WTC11 (cell line): ENCODE results near the gene HIF3A. TPM values are rescaled to one million over a fixed set of nuclear protein-coding genes. Genes with fewer than 3 reads are reported as not detected.

Experiments used
- ATAC-seq: fragments of 200-7000 bp; cut with Tn5 transposase; 2 replicates; pipeline ENCODE4 v1.10.0; 2021; ENCODE audit warnings: mild to moderate bottlenecking, moderate library complexity
- CTCF ChIA-PET: fragments of 300-600 bp; sonication (Branson Sonifier 250); formaldehyde crosslinking; loops from one replicate; lab custom pipeline; 2021; ENCODE audit warnings: antibody characterized with exemption; lab: Charles Lee
- POLR2A ChIA-PET: fragments of 350-600 bp; sonication (Branson Sonifier 250); formaldehyde crosslinking; loops from one replicate; lab custom pipeline; 2021; ENCODE audit warnings: antibody characterized with exemption; lab: Charles Lee
- DNase-seq: peaks from one replicate; pipeline ENCODE4 v3.0.0; 2021; ENCODE audit warnings: low spot score
- H3K27ac Mint-ChIP-seq: 2 replicates; pipeline ENCODE4 v1.8.0; 2021; ENCODE audit warnings: mixed read lengths
- H3K27me3 Mint-ChIP-seq: 2 replicates; pipeline ENCODE4 v1.8.0; 2021; ENCODE audit warnings: low read depth, mild to moderate bottlenecking, moderate library complexity, mixed read lengths
- H3K36me3 Mint-ChIP-seq: 2 replicates; pipeline ENCODE4 v1.8.0; 2021; ENCODE audit warnings: mixed read lengths
- H3K4me1 Mint-ChIP-seq: 2 replicates; pipeline ENCODE4 v1.8.0; 2022; ENCODE audit warnings: mixed read lengths
- H3K4me3 Mint-ChIP-seq: 2 replicates; pipeline ENCODE4 v1.8.0; 2021; ENCODE audit warnings: mild to moderate bottlenecking, moderate library complexity, mixed read lengths
- H3K9me3 Mint-ChIP-seq: 2 replicates; pipeline ENCODE4 v1.8.0; 2021; ENCODE audit warnings: mixed read lengths
- CREM ChIP-seq: sonication (generic); formaldehyde crosslinking; IDR thresholded peaks from 2 replicates; pipeline ENCODE4 v1.8.1; 2022; ENCODE audit warnings: mild to moderate bottlenecking, missing genetic modification reagents, moderate library complexity
- EMX1 ChIP-seq: fragments of 250-450 bp; sonication (Bioruptor Pico); IDR thresholded peaks from 2 replicates; pipeline ENCODE4 v1.8.0; 2021; ENCODE audit warnings: mild to moderate bottlenecking
- ETV6 ChIP-seq: sonication (generic); formaldehyde crosslinking; IDR thresholded peaks from 2 replicates; pipeline ENCODE4 v1.8.1; 2022; ENCODE audit warnings: mild to moderate bottlenecking, missing genetic modification reagents
- FOXP1 ChIP-seq: sonication (generic); formaldehyde crosslinking; IDR thresholded peaks from 2 replicates; pipeline ENCODE4 v1.8.0; 2022; ENCODE audit warnings: missing genetic modification reagents, mild to moderate bottlenecking, moderate library complexity, borderline replicate concordance
- TEAD1 ChIP-seq: sonication (generic); formaldehyde crosslinking; IDR thresholded peaks from 2 replicates; pipeline ENCODE4 v1.8.0; 2022; ENCODE audit warnings: mild to moderate bottlenecking, missing genetic modification reagents
- TEAD4 ChIP-seq: sonication (generic); formaldehyde crosslinking; IDR thresholded peaks from 2 replicates; pipeline ENCODE4 v1.8.0; 2022; ENCODE audit warnings: mild to moderate bottlenecking, missing genetic modification reagents
- ZBTB21 ChIP-seq: sonication (generic); formaldehyde crosslinking; IDR thresholded peaks from 2 replicates; pipeline ENCODE4 v1.8.1; 2023; ENCODE audit warnings: mild to moderate bottlenecking, missing genetic modification reagents, borderline replicate concordance
- ZNF423 ChIP-seq: fragments of 250-450 bp; sonication (Bioruptor Pico); IDR thresholded peaks from 2 replicates; pipeline ENCODE4 v2.1.2; 2022; ENCODE audit warnings: mild to moderate bottlenecking, moderate library complexity
- total RNA-seq: library from RNA; stranded (reverse); gene quantifications from 3 replicates; pipeline ENCODE4 v1.2.3, GENCODE V29; 2021
- TF ChIP-seq, protein P1 (sequence below): sonication (generic); formaldehyde crosslinking; IDR thresholded peaks from 2 replicates; pipeline ENCODE4 v1.8.0; 2022; ENCODE audit warnings: mild to moderate bottlenecking, missing genetic modification reagents
- TF ChIP-seq, protein P2 (sequence below): sonication (generic); formaldehyde crosslinking; IDR thresholded peaks from 2 replicates; pipeline ENCODE4 v1.8.0; 2023; ENCODE audit warnings: mild to moderate bottlenecking, missing genetic modification reagents
- TF ChIP-seq, protein P3 (sequence below): sonication (generic); formaldehyde crosslinking; IDR thresholded peaks from 2 replicates; pipeline ENCODE4 v1.8.1; 2022; ENCODE audit warnings: low read depth, missing genetic modification reagents, borderline replicate concordance
- TF ChIP-seq, protein P4 (sequence below): fragments of 250-450 bp; sonication (Bioruptor Pico); IDR thresholded peaks from 2 replicates; pipeline ENCODE4 v1.9.0; 2021; ENCODE audit warnings: moderate library complexity, mild to moderate bottlenecking, inconsistent platforms, borderline replicate concordance
- TF ChIP-seq, protein P5 (sequence below): fragments of 200-600 bp; IDR thresholded peaks from 2 replicates; pipeline ENCODE4 v1.8.0; 2022; ENCODE audit warnings: antibody characterized with exemption
- TF ChIP-seq, protein P6 (sequence below): sonication (generic); formaldehyde crosslinking; IDR thresholded peaks from 2 replicates; pipeline ENCODE4 v1.8.0; 2022; ENCODE audit warnings: missing genetic modification reagents
- TF ChIP-seq, protein P7 (sequence below): sonication (generic); formaldehyde crosslinking; IDR thresholded peaks from 2 replicates; pipeline ENCODE4 v1.8.1; 2022; ENCODE audit warnings: low read depth, mild to moderate bottlenecking, moderate library complexity, missing genetic modification reagents, borderline replicate concordance

The HIF3A gene
- total RNA-seq, 1 experiment from 2014 or later, result 31.8 TPM

DNA sequence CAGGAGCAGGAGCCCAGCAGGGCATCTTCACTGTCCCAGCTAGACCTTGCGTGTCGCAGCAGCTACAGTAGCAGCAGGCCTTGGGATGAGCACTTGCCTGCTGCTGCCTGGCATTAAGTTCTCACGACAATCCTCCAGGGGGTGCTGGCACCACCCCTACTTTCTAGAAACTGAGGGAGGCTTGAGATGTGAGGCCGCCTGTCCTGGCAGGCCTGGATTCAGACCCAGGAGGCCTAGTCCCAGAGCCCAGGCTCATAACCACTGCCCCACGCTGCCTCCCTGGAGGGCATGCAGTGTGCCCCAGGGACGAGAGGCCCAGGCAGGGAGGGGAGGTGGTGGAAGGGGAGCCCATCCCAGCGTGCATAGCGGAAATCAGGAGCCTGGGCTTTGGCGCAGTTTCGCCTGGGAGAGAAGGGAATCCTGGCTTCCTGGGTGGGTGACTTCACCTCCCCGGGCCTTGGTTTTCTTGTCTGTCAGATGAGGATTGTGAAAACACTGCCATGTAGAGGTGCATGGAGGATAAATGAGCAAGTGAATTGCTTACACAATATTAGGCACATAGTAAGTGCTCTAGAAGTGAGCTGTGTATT, 76.2 kb downstream of the HIF3A start:
- DNase-seq, result peak; percentile 54

DNA sequence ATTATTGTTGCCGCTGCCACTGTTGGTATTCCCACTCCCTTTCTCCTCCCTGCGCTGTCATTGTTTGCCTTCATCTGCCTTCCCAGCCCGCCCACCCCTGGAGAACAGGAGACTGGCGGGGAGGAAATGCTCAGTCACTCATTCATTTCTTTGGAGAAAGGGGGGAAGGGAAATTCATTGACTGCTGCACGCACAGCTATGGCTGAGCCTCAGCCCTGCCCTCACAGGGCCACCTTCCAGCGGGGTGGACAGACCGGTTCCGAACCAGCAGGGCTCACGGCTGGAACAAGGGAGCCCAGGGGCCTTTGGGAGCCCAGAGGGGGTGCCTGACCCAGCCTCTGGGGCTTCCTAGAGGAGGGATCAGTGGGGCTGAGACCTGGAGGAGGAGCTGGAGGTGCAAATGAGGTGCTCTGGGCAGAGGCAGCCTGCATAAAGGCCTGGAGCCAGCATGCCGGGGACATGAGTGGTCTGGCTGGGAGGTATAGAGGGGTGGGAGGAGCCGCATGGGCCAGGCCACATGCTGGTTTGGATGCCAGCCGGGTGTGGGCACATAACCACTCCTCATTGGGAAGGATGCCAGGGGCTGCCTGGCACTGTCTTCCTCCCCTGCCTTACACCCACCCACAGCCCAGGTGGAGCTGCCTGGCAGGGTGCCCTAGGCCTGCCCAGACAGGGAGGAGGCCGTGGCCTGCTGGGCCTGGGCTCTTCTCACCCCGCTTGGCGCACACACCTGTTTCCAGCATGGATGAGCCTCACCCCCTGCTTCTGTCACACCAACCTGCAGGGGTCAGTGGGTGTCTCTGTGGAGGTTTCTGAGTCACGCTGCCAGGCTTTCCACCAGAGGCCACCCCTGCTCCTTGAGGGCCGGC, 76.9 kb downstream of the HIF3A start:
- peak overlapping the region; percentile 97 for H3K27ac Mint-ChIP-seq
- no peaks in the 10 kb centered on the region for H3K9me3 Mint-ChIP-seq
- DNase-seq, result peak; percentile 61
- ChIA-PET CTCF (interaction anchor here (0.6 to 3.8 kb wide), 21 partner anchors 10 to 345 kb away, joined by 3 to 35 read pairs (median 4); partner anchors contain the start of gene PPP5C), POLR2A (no interaction called here)
- H3K4me1 Mint-ChIP-seq, result peaks cover 39% of the 10 kb centered on the region
- H3K36me3 Mint-ChIP-seq, result peaks cover 38% of the 10 kb centered on the region
- peak; percentile 86 for ATAC-seq
- H3K4me3 Mint-ChIP-seq, result peak overlapping the region; percentile 40
- H3K27me3 Mint-ChIP-seq, result no peaks in the 10 kb centered on the region
- peak; percentile 97 for TF ChIP-seq ZNF423 (CRISPR knock-in tag)
- no peak for TF ChIP-seq FOXP1 (CRISPR knock-in tag)
- TF ChIP-seq, protein P1, sequence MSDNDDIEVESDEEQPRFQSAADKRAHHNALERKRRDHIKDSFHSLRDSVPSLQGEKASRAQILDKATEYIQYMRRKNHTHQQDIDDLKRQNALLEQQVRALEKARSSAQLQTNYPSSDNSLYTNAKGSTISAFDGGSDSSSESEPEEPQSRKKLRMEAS (CRISPR knock-in tag), result 0 out of 2 replicates have a peak, but pooled peaks have one; percentile 33
- TF ChIP-seq, protein P2, sequence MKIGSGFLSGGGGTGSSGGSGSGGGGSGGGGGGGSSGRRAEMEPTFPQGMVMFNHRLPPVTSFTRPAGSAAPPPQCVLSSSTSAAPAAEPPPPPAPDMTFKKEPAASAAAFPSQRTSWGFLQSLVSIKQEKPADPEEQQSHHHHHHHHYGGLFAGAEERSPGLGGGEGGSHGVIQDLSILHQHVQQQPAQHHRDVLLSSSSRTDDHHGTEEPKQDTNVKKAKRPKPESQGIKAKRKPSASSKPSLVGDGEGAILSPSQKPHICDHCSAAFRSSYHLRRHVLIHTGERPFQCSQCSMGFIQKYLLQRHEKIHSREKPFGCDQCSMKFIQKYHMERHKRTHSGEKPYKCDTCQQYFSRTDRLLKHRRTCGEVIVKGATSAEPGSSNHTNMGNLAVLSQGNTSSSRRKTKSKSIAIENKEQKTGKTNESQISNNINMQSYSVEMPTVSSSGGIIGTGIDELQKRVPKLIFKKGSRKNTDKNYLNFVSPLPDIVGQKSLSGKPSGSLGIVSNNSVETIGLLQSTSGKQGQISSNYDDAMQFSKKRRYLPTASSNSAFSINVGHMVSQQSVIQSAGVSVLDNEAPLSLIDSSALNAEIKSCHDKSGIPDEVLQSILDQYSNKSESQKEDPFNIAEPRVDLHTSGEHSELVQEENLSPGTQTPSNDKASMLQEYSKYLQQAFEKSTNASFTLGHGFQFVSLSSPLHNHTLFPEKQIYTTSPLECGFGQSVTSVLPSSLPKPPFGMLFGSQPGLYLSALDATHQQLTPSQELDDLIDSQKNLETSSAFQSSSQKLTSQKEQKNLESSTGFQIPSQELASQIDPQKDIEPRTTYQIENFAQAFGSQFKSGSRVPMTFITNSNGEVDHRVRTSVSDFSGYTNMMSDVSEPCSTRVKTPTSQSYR (CRISPR knock-in tag), result peak; percentile 86
- TF ChIP-seq TEAD1 (CRISPR knock-in tag), result peak; percentile 21; the same call in 1 of the 2 replicates
- TF ChIP-seq CREM (CRISPR knock-in tag), result 0 out of 2 replicates have a peak, but pooled peaks have one; percentile 6
- TF ChIP-seq, protein P3, sequence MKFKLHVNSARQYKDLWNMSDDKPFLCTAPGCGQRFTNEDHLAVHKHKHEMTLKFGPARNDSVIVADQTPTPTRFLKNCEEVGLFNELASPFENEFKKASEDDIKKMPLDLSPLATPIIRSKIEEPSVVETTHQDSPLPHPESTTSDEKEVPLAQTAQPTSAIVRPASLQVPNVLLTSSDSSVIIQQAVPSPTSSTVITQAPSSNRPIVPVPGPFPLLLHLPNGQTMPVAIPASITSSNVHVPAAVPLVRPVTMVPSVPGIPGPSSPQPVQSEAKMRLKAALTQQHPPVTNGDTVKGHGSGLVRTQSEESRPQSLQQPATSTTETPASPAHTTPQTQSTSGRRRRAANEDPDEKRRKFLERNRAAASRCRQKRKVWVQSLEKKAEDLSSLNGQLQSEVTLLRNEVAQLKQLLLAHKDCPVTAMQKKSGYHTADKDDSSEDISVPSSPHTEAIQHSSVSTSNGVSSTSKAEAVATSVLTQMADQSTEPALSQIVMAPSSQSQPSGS, result no peak
- TF ChIP-seq, protein P4, sequence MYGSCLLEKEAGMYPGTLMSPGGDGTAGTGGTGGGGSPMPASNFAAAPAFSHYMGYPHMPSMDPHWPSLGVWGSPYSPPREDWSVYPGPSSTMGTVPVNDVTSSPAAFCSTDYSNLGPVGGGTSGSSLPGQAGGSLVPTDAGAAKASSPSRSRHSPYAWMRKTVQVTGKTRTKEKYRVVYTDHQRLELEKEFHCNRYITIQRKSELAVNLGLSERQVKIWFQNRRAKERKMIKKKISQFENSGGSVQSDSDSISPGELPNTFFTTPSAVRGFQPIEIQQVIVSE (CRISPR knock-in tag), result no peak
- TF ChIP-seq, all 79 proteins: peak for 5

More for the DNA sequence above, 76.2 kb downstream of the HIF3A start:
- ChIA-PET POLR2A (no interaction called here), CTCF (interaction anchor here (0.6 to 3.8 kb wide), 39 partner anchors 9 to 296 kb away, joined by 3 to 35 read pairs (median 4); partner anchors contain the start of genes CCDC8, HIF3A, PNMA8B and PPP5C)
- Mint-ChIP-seq H3K27ac (peak overlapping the region; percentile 97), H3K27me3 (no peaks in the 10 kb centered on the region), H3K4me3 (peak overlapping the region; percentile 25), H3K9me3 (no peaks in the 10 kb centered on the region), H3K36me3 (peaks cover 33% of the 10 kb centered on the region), H3K4me1 (peaks cover 39% of the 10 kb centered on the region)
- ATAC-seq, result peak; percentile 48
- no peak for TF ChIP-seq EMX1 (CRISPR knock-in tag)
- TF ChIP-seq, protein P5, sequence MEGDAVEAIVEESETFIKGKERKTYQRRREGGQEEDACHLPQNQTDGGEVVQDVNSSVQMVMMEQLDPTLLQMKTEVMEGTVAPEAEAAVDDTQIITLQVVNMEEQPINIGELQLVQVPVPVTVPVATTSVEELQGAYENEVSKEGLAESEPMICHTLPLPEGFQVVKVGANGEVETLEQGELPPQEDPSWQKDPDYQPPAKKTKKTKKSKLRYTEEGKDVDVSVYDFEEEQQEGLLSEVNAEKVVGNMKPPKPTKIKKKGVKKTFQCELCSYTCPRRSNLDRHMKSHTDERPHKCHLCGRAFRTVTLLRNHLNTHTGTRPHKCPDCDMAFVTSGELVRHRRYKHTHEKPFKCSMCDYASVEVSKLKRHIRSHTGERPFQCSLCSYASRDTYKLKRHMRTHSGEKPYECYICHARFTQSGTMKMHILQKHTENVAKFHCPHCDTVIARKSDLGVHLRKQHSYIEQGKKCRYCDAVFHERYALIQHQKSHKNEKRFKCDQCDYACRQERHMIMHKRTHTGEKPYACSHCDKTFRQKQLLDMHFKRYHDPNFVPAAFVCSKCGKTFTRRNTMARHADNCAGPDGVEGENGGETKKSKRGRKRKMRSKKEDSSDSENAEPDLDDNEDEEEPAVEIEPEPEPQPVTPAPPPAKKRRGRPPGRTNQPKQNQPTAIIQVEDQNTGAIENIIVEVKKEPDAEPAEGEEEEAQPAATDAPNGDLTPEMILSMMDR, result peak; percentile 15; the same call in 1 of the 2 replicates
- TF ChIP-seq, protein P6, sequence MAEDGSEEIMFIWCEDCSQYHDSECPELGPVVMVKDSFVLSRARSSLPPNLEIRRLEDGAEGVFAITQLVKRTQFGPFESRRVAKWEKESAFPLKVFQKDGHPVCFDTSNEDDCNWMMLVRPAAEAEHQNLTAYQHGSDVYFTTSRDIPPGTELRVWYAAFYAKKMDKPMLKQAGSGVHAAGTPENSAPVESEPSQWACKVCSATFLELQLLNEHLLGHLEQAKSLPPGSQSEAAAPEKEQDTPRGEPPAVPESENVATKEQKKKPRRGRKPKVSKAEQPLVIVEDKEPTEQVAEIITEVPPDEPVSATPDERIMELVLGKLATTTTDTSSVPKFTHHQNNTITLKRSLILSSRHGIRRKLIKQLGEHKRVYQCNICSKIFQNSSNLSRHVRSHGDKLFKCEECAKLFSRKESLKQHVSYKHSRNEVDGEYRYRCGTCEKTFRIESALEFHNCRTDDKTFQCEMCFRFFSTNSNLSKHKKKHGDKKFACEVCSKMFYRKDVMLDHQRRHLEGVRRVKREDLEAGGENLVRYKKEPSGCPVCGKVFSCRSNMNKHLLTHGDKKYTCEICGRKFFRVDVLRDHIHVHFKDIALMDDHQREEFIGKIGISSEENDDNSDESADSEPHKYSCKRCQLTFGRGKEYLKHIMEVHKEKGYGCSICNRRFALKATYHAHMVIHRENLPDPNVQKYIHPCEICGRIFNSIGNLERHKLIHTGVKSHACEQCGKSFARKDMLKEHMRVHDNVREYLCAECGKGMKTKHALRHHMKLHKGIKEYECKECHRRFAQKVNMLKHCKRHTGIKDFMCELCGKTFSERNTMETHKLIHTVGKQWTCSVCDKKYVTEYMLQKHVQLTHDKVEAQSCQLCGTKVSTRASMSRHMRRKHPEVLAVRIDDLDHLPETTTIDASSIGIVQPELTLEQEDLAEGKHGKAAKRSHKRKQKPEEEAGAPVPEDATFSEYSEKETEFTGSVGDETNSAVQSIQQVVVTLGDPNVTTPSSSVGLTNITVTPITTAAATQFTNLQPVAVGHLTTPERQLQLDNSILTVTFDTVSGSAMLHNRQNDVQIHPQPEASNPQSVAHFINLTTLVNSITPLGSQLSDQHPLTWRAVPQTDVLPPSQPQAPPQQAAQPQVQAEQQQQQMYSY (CRISPR knock-in tag), result peak; percentile 36; the same call in 1 of the 2 replicates
- TF ChIP-seq TEAD4 (CRISPR knock-in tag), result no peak
- peak; percentile 36; the same call in 1 of the 2 replicates for TF ChIP-seq ETV6 (CRISPR knock-in tag)
- TF ChIP-seq, protein P7, sequence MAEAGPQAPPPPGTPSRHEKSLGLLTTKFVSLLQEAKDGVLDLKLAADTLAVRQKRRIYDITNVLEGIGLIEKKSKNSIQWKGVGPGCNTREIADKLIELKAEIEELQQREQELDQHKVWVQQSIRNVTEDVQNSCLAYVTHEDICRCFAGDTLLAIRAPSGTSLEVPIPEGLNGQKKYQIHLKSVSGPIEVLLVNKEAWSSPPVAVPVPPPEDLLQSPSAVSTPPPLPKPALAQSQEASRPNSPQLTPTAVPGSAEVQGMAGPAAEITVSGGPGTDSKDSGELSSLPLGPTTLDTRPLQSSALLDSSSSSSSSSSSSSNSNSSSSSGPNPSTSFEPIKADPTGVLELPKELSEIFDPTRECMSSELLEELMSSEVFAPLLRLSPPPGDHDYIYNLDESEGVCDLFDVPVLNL (CRISPR knock-in tag), result no peak
- TF ChIP-seq ZBTB21, result peak; percentile 58; the same call in 1 of the 2 replicates
